Omental fat pad (tissue), 4 donors: Measurements from ENCODE around the gene AVL9. TPM values are rescaled to one million over a fixed set of nuclear protein-coding genes. Genes with fewer than 3 reads are reported as not detected.

Experiments
- ATAC-seq: fragments of 150-250 bp; one replicate; pipeline ENCODE4 v1.9.1; 2016; ENCODE audit warnings: mild to moderate bottlenecking, moderate library complexity; ENCODE audit not compliant: low FRiP score
- DNase-seq: peaks from one replicate; pipeline ENCODE4 v3.0.0-alpha.2; 2019; ENCODE audit warnings: low spot score
- CTCF ChIP-seq, 3 donors: fragments of 450-650 bp; IDR thresholded peaks; one replicate each; pipeline ENCODE4 v1.5.1; 2016 to 2017; ENCODE audit warnings: antibody characterized with exemption in 3 of 3, mild to moderate bottlenecking in 3 of 3, moderate library complexity in 2 of 3
- total RNA-seq, 4 donors: library from RNA; depleted of rRNA; stranded (reverse); fragments of >200 nt; gene quantifications; one replicate each; pipeline ENCODE4 v1.1.0, GENCODE V29; 2016

The AVL9 gene
- total RNA-seq, 4 donors from 2014 or later: 20.7 to 42.2 (median 29.2) TPM

- no peak for TF ChIP-seq CTCF (IDR thresholded peaks at IDR 0.05)
- ATAC-seq (no peak), DNase-seq (no peak)
Measured at GRCh38 chr7:32479574-32480200, 15.6 kb upstream of the AVL9 start.

GRCh38 chr7:32481176-32481575, 14.1 kb upstream of the AVL9 start:
- no peak for TF ChIP-seq CTCF (IDR thresholded peaks at IDR 0.05)
- ATAC-seq: no peak
- no peak for DNase-seq

GRCh38 chr7:32481921-32482320, 13.4 kb upstream of the AVL9 start:
- ATAC-seq (no peak), DNase-seq (no peak)
- TF ChIP-seq CTCF (IDR thresholded peaks at IDR 0.05): no peak

GRCh38 chr7:32489788-32490126, 5.5 kb upstream of the AVL9 start:
- DNase-seq: no peak
- no peak for TF ChIP-seq CTCF (IDR thresholded peaks at IDR 0.05)
- no peak for ATAC-seq

- TF ChIP-seq CTCF (IDR thresholded peaks at IDR 0.05): no peak
- ATAC-seq (peak; percentile 90), DNase-seq (peak; percentile 69)
Measured at GRCh38 chr7:32490127-32490796, 5.0 kb upstream of the AVL9 start, which contains the start of gene LSM5. Gene LSM5 (minus strand): TSS chr7:32490380. CDS start chr7:32490365, 15 bp downstream.

GRCh38 chr7:32494946-32495297, 367 bp upstream of the AVL9 start:
- DNase-seq: no peak
- peak; percentile 2 for ATAC-seq
- no peak for TF ChIP-seq CTCF (IDR thresholded peaks at IDR 0.05)
